GM23338 (cell line): ENCODE data around the gene RALY.

Experiments
- CTCF ChIP-seq, 2 experiments: fragments of 200-600 bp in 1 of 2; sonication (generic) in 1 of 2; conservative IDR thresholded peaks; 2 replicates each; pipeline versions ENCODE4 v1.5.1 to v1.6.1; 2016 to 2017; ENCODE audit warnings: antibody characterized with exemption in 2 of 2, low read depth in 2 of 2, mild to moderate bottlenecking in 2 of 2, moderate library complexity in 1 of 2
- NANOG ChIP-seq: IDR thresholded peaks from 2 replicates; pipeline ENCODE4 v1.6.1; 2016; ENCODE audit warnings: antibody characterized with exemption, borderline replicate concordance
- POLR2AphosphoS5 ChIP-seq: IDR thresholded peaks from 2 replicates; pipeline ENCODE4 v1.6.1; 2016; ENCODE audit warnings: antibody characterized with exemption, low read depth
- ZNF114 ChIP-seq: fragments of 250-450 bp; sonication (Bioruptor Pico); IDR thresholded peaks from 2 replicates; pipeline ENCODE4 v1.5.0; 2020; ENCODE audit warnings: mild to moderate bottlenecking, moderate library complexity

- TF ChIP-seq NANOG (no peak), CTCF (conservative IDR thresholded peaks at IDR 0.05; ENCODE audit: low read depth in 2 of 2) (no peak), POLR2AphosphoS5 (no peak), ZNF114 (CRISPR knock-in tag) (no peak)
Measured at GRCh38 chr20:34078540-34078939, 84.8 kb downstream of the RALY start.
